ENCODE results near the gene BCL11B. TPM values are rescaled to one million over a fixed set of nuclear protein-coding genes. Genes with fewer than 3 reads are reported as not detected.

Gene BCL11B
- total and polyA plus RNA-seq, 10 of the 15 experiments (the other 5 are each of a cell fraction or from before 2014, with no cell fraction given): 0.38 to 5.5 (median 1.3) TPM

DNA sequence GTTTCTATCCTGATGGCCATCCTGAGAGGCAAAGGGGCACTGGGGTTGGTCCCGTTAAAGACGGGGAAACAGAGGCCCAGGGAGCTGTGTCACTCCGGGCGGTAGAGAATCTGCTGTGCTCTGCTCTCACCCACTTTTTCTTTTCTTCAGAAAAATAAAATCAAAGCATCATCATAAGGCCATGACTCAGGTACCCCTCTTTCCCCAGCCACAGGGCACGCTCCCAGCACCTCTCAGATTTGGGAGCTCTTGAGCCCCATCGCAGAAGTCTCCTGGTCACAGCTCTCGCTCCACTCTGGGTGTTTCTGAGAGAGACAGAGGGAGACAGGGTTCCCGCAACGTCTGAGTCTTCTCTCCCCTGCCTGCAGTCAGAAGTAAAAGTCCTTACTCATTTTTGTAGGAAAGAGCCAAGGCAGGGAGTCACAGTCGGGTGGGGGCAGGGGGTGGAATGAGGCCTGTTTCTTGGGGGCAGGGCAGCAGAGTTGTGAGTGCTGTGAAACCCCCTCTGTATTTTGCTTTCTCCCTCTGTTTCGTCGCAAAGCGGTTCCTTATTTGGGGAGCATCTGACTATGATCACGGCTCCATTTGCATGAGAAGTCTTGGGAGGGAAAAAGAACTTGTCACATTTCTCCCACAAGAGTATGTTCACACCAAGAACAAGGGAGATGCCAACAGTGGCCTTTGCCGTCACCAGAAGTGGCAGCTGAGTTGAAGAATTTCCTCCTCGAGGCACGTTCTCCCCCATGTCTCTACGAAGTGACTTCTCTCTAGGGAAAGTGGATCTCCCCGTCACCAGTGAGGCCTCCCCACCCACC, 139.0 kb downstream of the BCL11B start (continued):
- TF ChIP-seq FOXK2 (IDR thresholded peaks at IDR 0.05) (no peak), SIN3A (IDR thresholded peaks at IDR 0.05; ENCODE audit: low read depth, low read length) (no peak), PML (IDR thresholded peaks at IDR 0.05; ENCODE audit: low read length) (no peak), DPF2 (IDR thresholded peaks at IDR 0.05) (no peak), MEF2B (IDR thresholded peaks at IDR 0.05; ENCODE audit: partially characterized antibody, poor library complexity, severe bottlenecking) (no peak), ESRRA (IDR thresholded peaks at IDR 0.05; ENCODE audit: low read length) (no peak), JUNB (IDR thresholded peaks at IDR 0.05) (no peak), CBX5 (IDR thresholded peaks at IDR 0.05; ENCODE audit: low read depth) (no peak), NBN (IDR thresholded peaks at IDR 0.05) (no peak)
- TF ChIP-seq, protein P1, sequence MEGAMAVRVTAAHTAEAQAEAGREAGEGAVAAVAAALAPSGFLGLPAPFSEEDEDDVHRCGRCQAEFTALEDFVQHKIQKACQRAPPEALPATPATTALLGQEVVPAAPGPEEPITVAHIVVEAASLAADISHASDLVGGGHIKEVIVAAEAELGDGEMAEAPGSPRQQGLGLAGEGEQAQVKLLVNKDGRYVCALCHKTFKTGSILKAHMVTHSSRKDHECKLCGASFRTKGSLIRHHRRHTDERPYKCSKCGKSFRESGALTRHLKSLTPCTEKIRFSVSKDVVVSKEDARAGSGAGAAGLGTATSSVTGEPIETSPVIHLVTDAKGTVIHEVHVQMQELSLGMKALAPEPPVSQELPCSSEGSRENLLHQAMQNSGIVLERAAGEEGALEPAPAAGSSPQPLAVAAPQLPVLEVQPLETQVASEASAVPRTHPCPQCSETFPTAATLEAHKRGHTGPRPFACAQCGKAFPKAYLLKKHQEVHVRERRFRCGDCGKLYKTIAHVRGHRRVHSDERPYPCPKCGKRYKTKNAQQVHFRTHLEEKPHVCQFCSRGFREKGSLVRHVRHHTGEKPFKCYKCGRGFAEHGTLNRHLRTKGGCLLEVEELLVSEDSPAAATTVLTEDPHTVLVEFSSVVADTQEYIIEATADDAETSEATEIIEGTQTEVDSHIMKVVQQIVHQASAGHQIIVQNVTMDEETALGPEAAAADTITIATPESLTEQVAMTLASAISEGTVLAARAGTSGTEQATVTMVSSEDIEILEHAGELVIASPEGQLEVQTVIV (IDR thresholded peaks at IDR 0.05; ENCODE audit: borderline replicate concordance, partially characterized antibody): no peak
- TF ChIP-seq, protein P2, sequence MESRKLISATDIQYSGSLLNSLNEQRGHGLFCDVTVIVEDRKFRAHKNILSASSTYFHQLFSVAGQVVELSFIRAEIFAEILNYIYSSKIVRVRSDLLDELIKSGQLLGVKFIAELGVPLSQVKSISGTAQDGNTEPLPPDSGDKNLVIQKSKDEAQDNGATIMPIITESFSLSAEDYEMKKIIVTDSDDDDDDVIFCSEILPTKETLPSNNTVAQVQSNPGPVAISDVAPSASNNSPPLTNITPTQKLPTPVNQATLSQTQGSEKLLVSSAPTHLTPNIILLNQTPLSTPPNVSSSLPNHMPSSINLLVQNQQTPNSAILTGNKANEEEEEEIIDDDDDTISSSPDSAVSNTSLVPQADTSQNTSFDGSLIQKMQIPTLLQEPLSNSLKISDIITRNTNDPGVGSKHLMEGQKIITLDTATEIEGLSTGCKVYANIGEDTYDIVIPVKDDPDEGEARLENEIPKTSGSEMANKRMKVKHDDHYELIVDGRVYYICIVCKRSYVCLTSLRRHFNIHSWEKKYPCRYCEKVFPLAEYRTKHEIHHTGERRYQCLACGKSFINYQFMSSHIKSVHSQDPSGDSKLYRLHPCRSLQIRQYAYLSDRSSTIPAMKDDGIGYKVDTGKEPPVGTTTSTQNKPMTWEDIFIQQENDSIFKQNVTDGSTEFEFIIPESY (IDR thresholded peaks at IDR 0.05): no peak
